Calu3 (cell line): ENCODE results near the gene MYRIP. TPM values are rescaled to one million over a fixed set of nuclear protein-coding genes. Genes with fewer than 3 reads are reported as not detected.

Experiments
- BruUV-seq: library from RNA; stranded (reverse); fragments of 400-500 nt; replicated peaks from 2 replicates; lab custom pipeline; 2021; lab: Mats Ljungman, UMichigan
- CTCF ChIA-PET: fragments of 300-600 bp; sonication (Branson Sonifier 250); formaldehyde crosslinking; loops from one replicate; lab custom pipeline; 2022; ENCODE audit warnings: antibody characterized with exemption; lab: Charles Lee
- DNase-seq: peaks from one replicate; pipeline ENCODE4 v3.0.0; 2022
- H3K27ac Mint-ChIP-seq: one replicate; pipeline ENCODE4 v1.8.0; 2022; ENCODE audit warnings: mixed read lengths; ENCODE audit not compliant: unreplicated experiment
- H3K27me3 Mint-ChIP-seq: one replicate; pipeline ENCODE4 v1.8.0; 2022; ENCODE audit warnings: mixed read lengths; ENCODE audit not compliant: unreplicated experiment
- H3K36me3 Mint-ChIP-seq: one replicate; pipeline ENCODE4 v1.8.0; 2022; ENCODE audit warnings: mild to moderate bottlenecking, moderate library complexity, mixed read lengths; ENCODE audit not compliant: insufficient read depth, unreplicated experiment
- H3K4me1 Mint-ChIP-seq: one replicate; pipeline ENCODE4 v1.8.0; 2022; ENCODE audit warnings: mild to moderate bottlenecking, low read depth, mixed read lengths; ENCODE audit not compliant: unreplicated experiment
- H3K4me3 Mint-ChIP-seq: one replicate; pipeline ENCODE4 v1.8.0; 2022; ENCODE audit warnings: mild to moderate bottlenecking, low read depth, moderate library complexity, mixed read lengths; ENCODE audit not compliant: unreplicated experiment
- H3K9me3 Mint-ChIP-seq: one replicate; pipeline ENCODE4 v1.8.0; 2022; ENCODE audit warnings: low read depth, mixed read lengths; ENCODE audit not compliant: unreplicated experiment
- CTCF ChIP-seq: fragments of 200-600 bp; IDR thresholded peaks from one replicate; pipeline ENCODE4 v1.8.0; 2022; ENCODE audit warnings: antibody characterized with exemption; ENCODE audit not compliant: unreplicated experiment
- intact Hi-C: fragments of 100-400 bp; cut with micrococcal nuclease; formaldehyde crosslinking; loops from one replicate; pipeline ENCODE4 v1.10.0; 2022; ENCODE audit not compliant: unreplicated experiment
- total RNA-seq: library from RNA; stranded (reverse); gene quantifications from 2 replicates; pipeline ENCODE4 v1.2.3, GENCODE V29; 2022

MYRIP gene
- total RNA-seq, 1 experiment from 2014 or later: 5.6 TPM

GRCh38 chr3:40290396-40290795 lies 481.0 kb downstream of the MYRIP start:
- BruUV-seq: no TSS peak
- TF ChIP-seq CTCF: no peak
- intact Hi-C loops: no loop called here

GRCh38 chr3:40291471-40291870 lies 482.1 kb downstream of the MYRIP start:
- Mint-ChIP-seq H3K27ac (no peak overlapping the region), H3K27me3 (no peaks in the 10 kb centered on the region), H3K9me3 (no peaks in the 10 kb centered on the region), H3K4me3 (no peak overlapping the region), H3K36me3 (no peaks in the 10 kb centered on the region), H3K4me1 (no peaks in the 10 kb centered on the region)
- CTCF ChIA-PET: no interaction called here
- intact Hi-C loops: no loop called here
- no peak for TF ChIP-seq CTCF
- no TSS peak for BruUV-seq
- DNase-seq: no peak

More at GRCh38 chr3:40290396-40290795, 481.0 kb downstream of the MYRIP start:
- DNase-seq: no peak
- Mint-ChIP-seq H3K9me3 (no peaks in the 10 kb centered on the region), H3K4me3 (no peak overlapping the region), H3K36me3 (no peaks in the 10 kb centered on the region), H3K27ac (no peak overlapping the region), H3K27me3 (no peaks in the 10 kb centered on the region), H3K4me1 (no peaks in the 10 kb centered on the region)
- CTCF ChIA-PET: no interaction called here

GRCh38 chr3:40292637-40293349 lies 483.4 kb downstream of the MYRIP start:
- Mint-ChIP-seq H3K27ac (no peak overlapping the region), H3K9me3 (no peaks in the 10 kb centered on the region), H3K4me3 (no peak overlapping the region), H3K4me1 (no peaks in the 10 kb centered on the region), H3K27me3 (no peaks in the 10 kb centered on the region), H3K36me3 (no peaks in the 10 kb centered on the region)
- intact Hi-C loops: no loop called here
- no peak for DNase-seq
- CTCF ChIA-PET: no interaction called here
- no peak for TF ChIP-seq CTCF
- no TSS peak for BruUV-seq

GRCh38 chr3:40294434-40294833 lies 485.0 kb downstream of the MYRIP start:
- CTCF ChIA-PET: interaction anchor here (0.5 to 1.1 kb wide), 2 partner anchors 10 to 1639 kb away, joined by 3 read pairs; no protein-coding TSS in a partner anchor

More at GRCh38 chr3:40294434-40294833, 485.0 kb downstream of the MYRIP start:
- Mint-ChIP-seq H3K4me3 (no peak overlapping the region), H3K36me3 (no peaks in the 10 kb centered on the region), H3K27me3 (no peaks in the 10 kb centered on the region), H3K27ac (no peak overlapping the region), H3K4me1 (peaks cover under 1% of the 10 kb centered on the region), H3K9me3 (no peaks in the 10 kb centered on the region)
- BruUV-seq: no TSS peak
- intact Hi-C loops: no loop called here
- no peak for TF ChIP-seq CTCF
- DNase-seq: no peak
